Fibroblast of pulmonary artery (primary cell): ENCODE measurements around the gene PLEKHH1.
"Not testable (repeated sequence)": the region's sequence is repeated elsewhere in the genome, so short reads cannot be mapped to it uniquely, and the experiment has no call there.

Experiments
- DNase-seq: peaks from one replicate; pipeline ENCODE4 v3.0.0-alpha.2; 2010; ENCODE audit warnings: low read depth
- H3K4me3 ChIP-seq: replicated peaks from 2 replicates; pipeline ENCODE4 v1.5.1; 2011; ENCODE audit warnings: low read depth, mild to moderate bottlenecking, control low read depth, low read length, moderate library complexity
- TF ChIP-seq, protein P1 (sequence below): IDR thresholded peaks from 2 replicates; pipeline ENCODE4 v1.5.1; 2011; ENCODE audit warnings: mild to moderate bottlenecking, control low read depth, low read length, inconsistent platforms; ENCODE audit errors: missing control alignments

PLEKHH1 gene

DNA sequence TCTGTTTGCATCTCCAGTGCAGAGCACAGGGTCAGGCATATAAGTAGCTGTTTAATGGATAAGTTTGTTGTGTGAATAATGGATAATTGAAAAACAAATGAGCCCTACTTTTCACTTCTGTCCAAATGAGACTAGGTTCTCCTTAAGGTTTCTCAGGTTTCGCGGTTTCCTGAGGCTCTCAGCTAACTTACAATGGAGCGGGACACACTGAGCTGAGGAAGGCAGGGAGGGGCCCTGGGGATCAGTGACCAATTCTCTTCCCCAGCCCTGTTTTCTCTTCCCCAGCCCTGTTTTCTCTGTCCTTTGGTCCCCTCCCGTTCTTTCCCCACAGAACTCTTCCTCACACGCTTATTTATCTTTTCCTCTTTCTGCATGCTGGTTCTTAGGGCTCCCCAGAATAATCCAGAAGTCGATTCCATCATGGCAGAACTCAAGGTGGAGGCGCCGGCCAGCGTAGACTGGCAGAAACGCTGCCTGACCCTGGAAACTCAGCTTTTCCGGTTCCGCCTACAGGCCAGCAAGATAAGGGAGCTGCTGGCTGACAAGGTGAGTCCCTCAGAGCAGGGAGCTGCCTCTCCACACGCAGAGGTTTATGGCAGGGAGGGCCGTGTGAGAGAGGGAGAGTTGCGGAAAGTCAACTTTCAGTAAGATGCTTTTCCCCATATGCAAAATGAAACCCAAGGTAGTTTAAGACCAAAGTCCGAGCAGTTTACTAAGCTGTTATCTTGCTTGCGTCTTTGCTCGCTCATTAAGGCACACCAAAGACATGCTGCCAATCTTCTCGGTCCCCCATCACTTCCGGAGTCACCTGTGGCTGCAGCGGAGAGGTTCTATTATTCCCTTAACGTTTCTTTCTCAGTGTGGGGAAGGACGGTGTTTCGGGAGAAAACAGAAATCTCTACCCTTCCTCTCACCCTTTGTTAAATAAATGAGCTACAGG lies 8.6 kb downstream of the PLEKHH1 start:
- peak overlapping the region; percentile 21 for H3K4me3 ChIP-seq
- TF ChIP-seq, protein P1, sequence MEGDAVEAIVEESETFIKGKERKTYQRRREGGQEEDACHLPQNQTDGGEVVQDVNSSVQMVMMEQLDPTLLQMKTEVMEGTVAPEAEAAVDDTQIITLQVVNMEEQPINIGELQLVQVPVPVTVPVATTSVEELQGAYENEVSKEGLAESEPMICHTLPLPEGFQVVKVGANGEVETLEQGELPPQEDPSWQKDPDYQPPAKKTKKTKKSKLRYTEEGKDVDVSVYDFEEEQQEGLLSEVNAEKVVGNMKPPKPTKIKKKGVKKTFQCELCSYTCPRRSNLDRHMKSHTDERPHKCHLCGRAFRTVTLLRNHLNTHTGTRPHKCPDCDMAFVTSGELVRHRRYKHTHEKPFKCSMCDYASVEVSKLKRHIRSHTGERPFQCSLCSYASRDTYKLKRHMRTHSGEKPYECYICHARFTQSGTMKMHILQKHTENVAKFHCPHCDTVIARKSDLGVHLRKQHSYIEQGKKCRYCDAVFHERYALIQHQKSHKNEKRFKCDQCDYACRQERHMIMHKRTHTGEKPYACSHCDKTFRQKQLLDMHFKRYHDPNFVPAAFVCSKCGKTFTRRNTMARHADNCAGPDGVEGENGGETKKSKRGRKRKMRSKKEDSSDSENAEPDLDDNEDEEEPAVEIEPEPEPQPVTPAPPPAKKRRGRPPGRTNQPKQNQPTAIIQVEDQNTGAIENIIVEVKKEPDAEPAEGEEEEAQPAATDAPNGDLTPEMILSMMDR = no peak
- DNase-seq = no peak

DNA sequence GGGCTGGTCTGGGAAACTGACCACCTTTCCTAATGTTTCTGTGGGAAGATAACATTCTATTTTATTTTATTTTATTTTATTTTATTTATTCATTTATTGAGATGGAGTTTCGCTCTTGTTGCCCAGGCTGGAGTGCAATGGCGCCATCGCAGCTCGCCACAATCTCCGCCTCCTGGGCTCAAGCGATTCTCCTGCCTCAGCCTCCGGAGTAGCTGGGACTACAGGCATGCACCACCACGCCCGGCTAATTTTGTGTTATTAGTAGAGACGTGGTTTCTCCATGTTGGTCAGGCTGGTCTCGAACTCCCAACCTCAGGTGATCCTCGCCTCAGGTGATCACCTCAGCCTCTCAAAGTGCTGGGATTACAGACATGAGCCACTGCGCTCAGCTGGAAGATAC lies 9.5 kb downstream of the PLEKHH1 start:
- not testable (repeated sequence) for H3K4me3 ChIP-seq, DNase-seq

DNA sequence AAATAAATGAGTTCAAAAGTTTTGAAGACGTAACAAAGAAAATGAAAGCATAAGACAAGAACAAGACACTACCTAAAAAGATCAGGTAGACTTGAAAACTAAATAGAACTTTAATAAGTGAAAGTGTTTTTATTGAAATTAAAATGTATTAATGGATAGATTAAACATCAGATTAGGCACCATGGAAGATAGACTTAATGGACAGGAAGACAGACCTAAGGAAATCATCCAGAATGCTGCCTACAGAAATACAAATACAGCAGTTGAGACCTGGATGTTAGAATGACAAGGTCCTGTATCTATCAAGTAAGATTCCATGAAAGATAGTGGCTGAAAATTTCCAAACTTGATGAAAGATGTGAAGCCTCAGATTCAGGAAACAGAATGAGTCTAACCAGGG lies 11.5 kb downstream of the PLEKHH1 start:
- no peak overlapping the region for H3K4me3 ChIP-seq
- TF ChIP-seq, protein P1 = no peak
- no peak for DNase-seq

DNA sequence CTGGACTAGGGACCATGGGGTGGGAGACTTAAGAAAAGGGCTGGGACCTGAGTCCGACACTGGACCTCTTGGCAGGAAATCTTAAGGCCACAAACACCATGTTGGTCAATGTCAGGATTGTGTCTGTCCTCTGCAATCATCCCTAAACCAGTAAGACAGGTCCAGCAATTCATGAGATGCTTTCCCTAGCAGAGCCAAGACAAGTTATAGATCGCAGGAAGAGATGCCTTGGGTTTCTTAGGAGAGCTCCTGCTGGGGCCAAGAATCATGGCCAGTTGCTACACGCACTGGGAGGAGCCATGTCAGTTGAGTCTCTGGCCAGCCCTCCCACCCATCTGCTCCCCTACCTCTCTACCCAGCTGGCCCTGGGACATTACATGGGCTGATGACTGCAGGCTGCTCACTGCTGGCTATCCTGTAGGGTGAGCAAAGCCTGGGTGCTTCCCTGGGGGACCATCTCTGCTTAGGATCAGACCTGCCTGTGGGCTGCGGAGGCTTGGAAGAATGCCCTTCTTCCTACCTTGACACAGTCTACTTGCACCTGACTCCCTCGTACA lies 14.2 kb downstream of the PLEKHH1 start:
- no peak for DNase-seq
- TF ChIP-seq, protein P1 = no peak
- no peak overlapping the region for H3K4me3 ChIP-seq

DNA sequence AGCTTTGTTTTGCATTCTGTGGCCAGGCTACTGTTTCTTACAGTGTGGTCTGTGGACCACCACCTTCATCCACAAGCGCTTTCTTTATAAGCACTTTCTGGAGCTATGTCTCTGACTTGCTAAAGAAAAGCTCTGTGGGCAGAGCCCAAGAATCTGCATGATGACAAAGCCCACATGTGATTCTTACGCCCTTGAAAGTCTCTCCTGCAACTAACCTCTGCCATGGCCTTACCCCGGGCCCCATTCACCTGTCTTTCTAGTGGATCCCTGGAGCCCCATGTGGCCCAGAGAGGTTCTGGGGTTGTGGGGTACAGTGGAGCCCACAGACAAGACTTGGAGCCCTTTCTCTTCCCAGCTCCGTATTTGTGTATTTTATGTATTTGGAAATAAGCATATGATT lies 16.6 kb downstream of the PLEKHH1 start:
- no peak for DNase-seq
- TF ChIP-seq, protein P1 = no peak
- no peak overlapping the region for H3K4me3 ChIP-seq

DNA sequence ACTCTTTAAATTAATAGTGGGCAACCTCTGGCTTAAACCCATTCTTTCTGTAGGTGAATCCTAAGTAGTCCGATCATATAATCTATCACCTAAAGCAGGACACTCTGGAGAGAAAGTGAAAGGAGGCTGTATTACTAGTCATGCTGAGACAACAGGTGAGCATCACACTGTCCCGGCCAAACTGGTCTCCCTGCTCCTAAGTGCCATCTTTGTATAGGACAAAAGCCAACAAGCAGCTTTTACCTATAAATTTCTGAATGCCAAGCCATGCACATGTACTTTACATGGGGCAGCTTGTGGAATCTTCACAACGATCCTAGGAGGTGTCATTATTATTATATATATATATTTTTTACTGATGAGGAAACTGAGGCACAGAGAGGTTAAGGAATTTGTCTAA lies 18.0 kb downstream of the PLEKHH1 start:
- TF ChIP-seq, protein P1 = no peak
- H3K4me3 ChIP-seq = no peak overlapping the region
- no peak for DNase-seq

DNA sequence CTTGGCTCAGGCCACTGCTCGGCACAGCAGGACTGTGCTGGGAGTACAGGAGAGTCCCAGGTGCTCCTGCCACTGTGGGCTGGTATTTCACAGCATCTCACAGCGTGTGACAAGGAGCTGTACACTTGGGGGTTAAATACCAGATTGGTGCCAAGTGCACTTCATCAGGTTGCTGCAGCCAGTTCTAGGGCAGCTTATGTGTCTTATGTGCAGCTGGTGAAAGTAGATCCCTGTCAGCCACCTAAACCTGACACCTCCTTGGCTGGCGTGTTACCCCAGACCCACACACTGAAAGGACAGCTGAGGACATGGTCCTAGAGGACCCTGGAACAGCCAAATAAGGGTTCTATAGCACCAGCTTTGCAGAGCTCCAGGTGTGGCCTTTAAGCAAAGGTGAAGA lies 18.9 kb downstream of the PLEKHH1 start:
- TF ChIP-seq, protein P1 = no peak
- no peak for DNase-seq
- no peak overlapping the region for H3K4me3 ChIP-seq
